HepG2 (cell line): Measurements from ENCODE around the gene RIPK1. TPM values are rescaled to one million over a fixed set of nuclear protein-coding genes. Genes with fewer than 3 reads are reported as not detected.

ENCODE experiments used
- CCAR2 ChIP-seq: fragments of 200-400 bp; formaldehyde crosslinking; optimal IDR thresholded peaks from 2 replicates; pipeline ENCODE3; 2018; ENCODE audit warnings: low read depth, mild to moderate bottlenecking, low read length, moderate library complexity
- DNMT1 ChIP-seq: sonication (generic); formaldehyde crosslinking; IDR thresholded peaks from 2 replicates; pipeline ENCODE4 v1.5.1; 2020; ENCODE audit warnings: mild to moderate bottlenecking, missing genetic modification reagents
- ESRRA ChIP-seq: sonication (generic); formaldehyde crosslinking; IDR thresholded peaks from 2 replicates; pipeline ENCODE4 v1.5.1; 2020; ENCODE audit warnings: mild to moderate bottlenecking, low read depth, missing genetic modification reagents
- GABPB1 ChIP-seq: IDR thresholded peaks from 2 replicates; pipeline ENCODE4 v1.6.1; 2016; ENCODE audit warnings: mild to moderate bottlenecking, missing genetic modification reagents, moderate library complexity, missing compliant biosample characterization
- HNF4G ChIP-seq, 2 experiments: sonication (generic) in 1 of 2; formaldehyde crosslinking in 1 of 2; IDR thresholded peaks; 2 replicates each; pipeline versions ENCODE4 v1.4.0 to v1.6.1; 2011 to 2020; ENCODE audit warnings: borderline replicate concordance in 2 of 2, low read depth in 2 of 2, mild to moderate bottlenecking in 2 of 2, low read length in 1 of 2, missing genetic modification reagents in 1 of 2, moderate library complexity in 1 of 2
- IRX3 ChIP-seq: sonication (generic); formaldehyde crosslinking; IDR thresholded peaks from 2 replicates; pipeline ENCODE4 v1.8.1; 2023; ENCODE audit warnings: mild to moderate bottlenecking, low read depth, missing genetic modification reagents, borderline replicate concordance
- MIER3 ChIP-seq: IDR thresholded peaks from 2 replicates; pipeline ENCODE4 v1.6.1; 2016; ENCODE audit warnings: missing compliant biosample characterization, borderline replicate concordance
- NFRKB ChIP-seq: fragments of 450-650 bp; IDR thresholded peaks from 2 replicates; pipeline ENCODE4 v1.6.1; 2017
- PAX8 ChIP-seq: sonication (generic); formaldehyde crosslinking; IDR thresholded peaks from 2 replicates; pipeline ENCODE4 v1.8.0; 2022; ENCODE audit warnings: mild to moderate bottlenecking, missing genetic modification reagents, borderline replicate concordance
- POLR2G ChIP-seq: fragments of 200-400 bp; formaldehyde crosslinking; IDR thresholded peaks from 2 replicates; pipeline ENCODE4 v1.6.1; 2018; ENCODE audit warnings: mild to moderate bottlenecking, low read depth, low read length, moderate library complexity
- STAT5B ChIP-seq: sonication (generic); formaldehyde crosslinking; IDR thresholded peaks from 2 replicates; pipeline ENCODE4 v1.4.0; 2020; ENCODE audit warnings: missing genetic modification reagents
- TCF7 ChIP-seq: sonication (generic); IDR thresholded peaks from 2 replicates; pipeline ENCODE4 v1.6.1; 2016; ENCODE audit warnings: antibody characterized with exemption, low read depth
- THAP11 ChIP-seq: IDR thresholded peaks from 2 replicates; pipeline ENCODE4 v1.6.1; 2016; ENCODE audit warnings: missing biosample characterization, missing genetic modification reagents
- TMF1 ChIP-seq: sonication (generic); formaldehyde crosslinking; IDR thresholded peaks from 2 replicates; pipeline ENCODE4 v1.8.1; 2022; ENCODE audit warnings: low read depth, missing genetic modification reagents
- ZNF432 ChIP-seq: sonication (generic); formaldehyde crosslinking; IDR thresholded peaks from 2 replicates; pipeline ENCODE4 v1.5.0; 2020; ENCODE audit warnings: missing genetic modification reagents, mild to moderate bottlenecking, borderline replicate concordance
- ZNF530 ChIP-seq: sonication (generic); formaldehyde crosslinking; IDR thresholded peaks from 2 replicates; pipeline ENCODE4 v1.5.0; 2020; ENCODE audit warnings: low read depth, mild to moderate bottlenecking, missing genetic modification reagents
- ZNF670 ChIP-seq: sonication (generic); formaldehyde crosslinking; IDR thresholded peaks from 2 replicates; pipeline ENCODE4 v1.8.0; 2022; ENCODE audit warnings: mild to moderate bottlenecking, missing genetic modification reagents, borderline replicate concordance
- polyA plus RNA-seq, 8 experiments: library from polyadenylated mRNA; depleted of rRNA in 3 of 8; stranded (reverse) in 7 of 8; unstranded in 1 of 8; fragments of >200 nt; fragmentation: Illumina TruSeq in 4 of 8; extraction: Trizol in 4 of 8; gene quantifications; 2 replicates each; pipeline versions ENCODE4 v1.2.1 to v1.2.3, GENCODE V29; 2011 to 2016; ENCODE audit warnings: low read depth in 4 of 8, missing spikeins in 1 of 8, mixed read lengths in 1 of 8; ENCODE audit not compliant: insufficient read depth in 1 of 8
- total RNA-seq, 5 experiments: library from RNA; depleted of rRNA; stranded (reverse); fragments of >200 nt; fragmentation: Illumina TruSeq; extraction: Trizol; gene quantifications; 2 replicates each; pipeline ENCODE4 v1.2.3, GENCODE V29; 2016; ENCODE audit warnings: low read depth in 1 of 5
- TF ChIP-seq, protein P1 (sequence below): sonication (generic); formaldehyde crosslinking; IDR thresholded peaks from 2 replicates; pipeline ENCODE4; 2020; ENCODE audit warnings: missing genetic modification reagents, mild to moderate bottlenecking, borderline replicate concordance
- TF ChIP-seq, protein P2 (sequence below): sonication (generic); formaldehyde crosslinking; IDR thresholded peaks from 2 replicates; pipeline ENCODE4 v1.5.0; 2020; ENCODE audit warnings: missing genetic modification reagents
- TF ChIP-seq, protein P3 (sequence below): sonication (generic); formaldehyde crosslinking; IDR thresholded peaks from 2 replicates; pipeline ENCODE4 v1.4.0; 2020; ENCODE audit warnings: missing genetic modification reagents
- TF ChIP-seq, protein P4 (sequence below): IDR thresholded peaks from 2 replicates; pipeline ENCODE4 v1.6.1; 2016; ENCODE audit warnings: mild to moderate bottlenecking, missing biosample characterization, missing genetic modification reagents

RIPK1 gene
- total and polyA plus RNA-seq, 2 of the 13 experiments (the other 11 are each of a cell fraction or from before 2014, with no cell fraction given), result 9.0 to 10.3 TPM

DNA sequence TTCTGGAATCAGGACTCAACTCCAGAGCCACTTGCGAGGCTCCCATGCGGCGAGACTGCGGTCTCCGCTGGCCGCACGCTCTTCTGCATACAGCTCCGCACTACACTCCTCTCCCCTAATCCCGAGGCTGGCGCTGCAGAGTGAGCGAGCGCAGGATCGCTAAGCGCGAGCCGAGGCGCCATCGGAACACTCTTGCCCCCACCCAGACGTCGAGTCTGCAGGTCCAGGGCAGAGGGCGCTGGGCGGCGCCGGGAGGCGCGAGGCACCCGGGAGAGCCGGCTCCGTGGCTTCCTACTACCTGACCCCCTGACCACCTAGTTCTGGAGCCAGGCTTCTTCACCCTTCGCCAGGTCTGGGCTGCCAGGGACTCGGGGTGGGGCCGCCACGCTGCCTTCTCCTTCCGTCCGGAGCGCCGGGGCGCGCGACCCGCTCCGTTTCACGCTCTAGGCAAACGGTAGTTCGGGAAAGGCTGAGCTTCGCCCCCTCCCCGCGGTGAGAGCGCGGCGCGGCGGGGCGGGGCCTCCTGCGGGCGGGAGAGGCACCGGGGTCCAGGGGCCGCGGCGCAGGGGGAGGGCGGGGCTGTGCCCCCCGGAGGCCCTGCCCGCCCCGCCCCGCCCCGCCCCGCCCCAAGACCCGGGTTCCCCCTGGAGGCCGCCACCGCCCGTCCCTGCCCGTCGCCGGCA, 94.4 kb downstream of the RIPK1 start (continued):
- TF ChIP-seq, protein P1, sequence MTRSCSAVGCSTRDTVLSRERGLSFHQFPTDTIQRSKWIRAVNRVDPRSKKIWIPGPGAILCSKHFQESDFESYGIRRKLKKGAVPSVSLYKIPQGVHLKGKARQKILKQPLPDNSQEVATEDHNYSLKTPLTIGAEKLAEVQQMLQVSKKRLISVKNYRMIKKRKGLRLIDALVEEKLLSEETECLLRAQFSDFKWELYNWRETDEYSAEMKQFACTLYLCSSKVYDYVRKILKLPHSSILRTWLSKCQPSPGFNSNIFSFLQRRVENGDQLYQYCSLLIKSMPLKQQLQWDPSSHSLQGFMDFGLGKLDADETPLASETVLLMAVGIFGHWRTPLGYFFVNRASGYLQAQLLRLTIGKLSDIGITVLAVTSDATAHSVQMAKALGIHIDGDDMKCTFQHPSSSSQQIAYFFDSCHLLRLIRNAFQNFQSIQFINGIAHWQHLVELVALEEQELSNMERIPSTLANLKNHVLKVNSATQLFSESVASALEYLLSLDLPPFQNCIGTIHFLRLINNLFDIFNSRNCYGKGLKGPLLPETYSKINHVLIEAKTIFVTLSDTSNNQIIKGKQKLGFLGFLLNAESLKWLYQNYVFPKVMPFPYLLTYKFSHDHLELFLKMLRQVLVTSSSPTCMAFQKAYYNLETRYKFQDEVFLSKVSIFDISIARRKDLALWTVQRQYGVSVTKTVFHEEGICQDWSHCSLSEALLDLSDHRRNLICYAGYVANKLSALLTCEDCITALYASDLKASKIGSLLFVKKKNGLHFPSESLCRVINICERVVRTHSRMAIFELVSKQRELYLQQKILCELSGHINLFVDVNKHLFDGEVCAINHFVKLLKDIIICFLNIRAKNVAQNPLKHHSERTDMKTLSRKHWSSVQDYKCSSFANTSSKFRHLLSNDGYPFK (CRISPR knock-in tag), result peak; percentile 65; the same call in 1 of the 2 replicates
- no peak for TF ChIP-seq TCF7
- TF ChIP-seq POLR2G, result peak; percentile 87
- peak; percentile 61 for TF ChIP-seq STAT5B (CRISPR knock-in tag)
- TF ChIP-seq IRX3 (CRISPR knock-in tag), result no peak; the same call in 1 of the 2 replicates
- TF ChIP-seq ESRRA, result 0 out of 2 replicates have a peak, but pooled peaks have one; percentile 53
- TF ChIP-seq TMF1 (CRISPR knock-in tag), result 0 out of 2 replicates have a peak, but pooled peaks have one; percentile 46
- TF ChIP-seq CCAR2, result no peak
- TF ChIP-seq DNMT1 (CRISPR knock-in tag), result no peak
- TF ChIP-seq, protein P2, sequence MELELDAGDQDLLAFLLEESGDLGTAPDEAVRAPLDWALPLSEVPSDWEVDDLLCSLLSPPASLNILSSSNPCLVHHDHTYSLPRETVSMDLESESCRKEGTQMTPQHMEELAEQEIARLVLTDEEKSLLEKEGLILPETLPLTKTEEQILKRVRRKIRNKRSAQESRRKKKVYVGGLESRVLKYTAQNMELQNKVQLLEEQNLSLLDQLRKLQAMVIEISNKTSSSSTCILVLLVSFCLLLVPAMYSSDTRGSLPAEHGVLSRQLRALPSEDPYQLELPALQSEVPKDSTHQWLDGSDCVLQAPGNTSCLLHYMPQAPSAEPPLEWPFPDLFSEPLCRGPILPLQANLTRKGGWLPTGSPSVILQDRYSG (CRISPR knock-in tag), result no peak
- TF ChIP-seq ZNF530 (CRISPR knock-in tag), result no peak; the same call in 1 of the 2 replicates
- peak; percentile 12; the same call in 1 of the 2 replicates for TF ChIP-seq HNF4G (IDR thresholded peaks at IDR 0.05; ENCODE audit: borderline replicate concordance, low read depth, low read length)
- TF ChIP-seq HNF4G (CRISPR knock-in tag; IDR thresholded peaks at IDR 0.05; ENCODE audit: borderline replicate concordance, low read depth), result peak; percentile 77; the same call in 1 of the 2 replicates
- no peak for TF ChIP-seq ZNF432 (CRISPR knock-in tag)
- no peak for TF ChIP-seq PAX8
- TF ChIP-seq, protein P3, sequence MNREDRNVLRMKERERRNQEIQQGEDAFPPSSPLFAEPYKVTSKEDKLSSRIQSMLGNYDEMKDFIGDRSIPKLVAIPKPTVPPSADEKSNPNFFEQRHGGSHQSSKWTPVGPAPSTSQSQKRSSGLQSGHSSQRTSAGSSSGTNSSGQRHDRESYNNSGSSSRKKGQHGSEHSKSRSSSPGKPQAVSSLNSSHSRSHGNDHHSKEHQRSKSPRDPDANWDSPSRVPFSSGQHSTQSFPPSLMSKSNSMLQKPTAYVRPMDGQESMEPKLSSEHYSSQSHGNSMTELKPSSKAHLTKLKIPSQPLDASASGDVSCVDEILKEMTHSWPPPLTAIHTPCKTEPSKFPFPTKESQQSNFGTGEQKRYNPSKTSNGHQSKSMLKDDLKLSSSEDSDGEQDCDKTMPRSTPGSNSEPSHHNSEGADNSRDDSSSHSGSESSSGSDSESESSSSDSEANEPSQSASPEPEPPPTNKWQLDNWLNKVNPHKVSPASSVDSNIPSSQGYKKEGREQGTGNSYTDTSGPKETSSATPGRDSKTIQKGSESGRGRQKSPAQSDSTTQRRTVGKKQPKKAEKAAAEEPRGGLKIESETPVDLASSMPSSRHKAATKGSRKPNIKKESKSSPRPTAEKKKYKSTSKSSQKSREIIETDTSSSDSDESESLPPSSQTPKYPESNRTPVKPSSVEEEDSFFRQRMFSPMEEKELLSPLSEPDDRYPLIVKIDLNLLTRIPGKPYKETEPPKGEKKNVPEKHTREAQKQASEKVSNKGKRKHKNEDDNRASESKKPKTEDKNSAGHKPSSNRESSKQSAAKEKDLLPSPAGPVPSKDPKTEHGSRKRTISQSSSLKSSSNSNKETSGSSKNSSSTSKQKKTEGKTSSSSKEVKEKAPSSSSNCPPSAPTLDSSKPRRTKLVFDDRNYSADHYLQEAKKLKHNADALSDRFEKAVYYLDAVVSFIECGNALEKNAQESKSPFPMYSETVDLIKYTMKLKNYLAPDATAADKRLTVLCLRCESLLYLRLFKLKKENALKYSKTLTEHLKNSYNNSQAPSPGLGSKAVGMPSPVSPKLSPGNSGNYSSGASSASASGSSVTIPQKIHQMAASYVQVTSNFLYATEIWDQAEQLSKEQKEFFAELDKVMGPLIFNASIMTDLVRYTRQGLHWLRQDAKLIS (CRISPR knock-in tag), result 0 out of 2 replicates have a peak, but pooled peaks have one; percentile 20
- TF ChIP-seq, protein P4, sequence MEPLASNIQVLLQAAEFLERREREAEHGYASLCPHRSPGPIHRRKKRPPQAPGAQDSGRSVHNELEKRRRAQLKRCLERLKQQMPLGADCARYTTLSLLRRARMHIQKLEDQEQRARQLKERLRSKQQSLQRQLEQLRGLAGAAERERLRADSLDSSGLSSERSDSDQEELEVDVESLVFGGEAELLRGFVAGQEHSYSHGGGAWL (CRISPR knock-in tag), result peak; percentile 91
- peak; percentile 44; the same call in 1 of the 2 replicates for TF ChIP-seq THAP11 (CRISPR knock-in tag)
- TF ChIP-seq MIER3, result peak; percentile 63; the same call in 1 of the 2 replicates
- peak; percentile 80 for TF ChIP-seq GABPB1 (CRISPR knock-in tag)
- no peak for TF ChIP-seq NFRKB
- TF ChIP-seq ZNF670 (CRISPR knock-in tag), result peak; percentile 95; the same call in 1 of the 2 replicates
